Body of pancreas (tissue), 4 donors: ENCODE results near the gene QPCTL. TPM values are rescaled to one million over a fixed set of nuclear protein-coding genes. Genes with fewer than 3 reads are reported as not detected.

ENCODE experiments used
- ATAC-seq: fragments of 150-250 bp; one replicate; pipeline ENCODE4 v1.9.1; 2016
- DNase-seq, 4 donors: peaks; one replicate each; pipeline ENCODE4 v3.0.0-alpha.2; 2019
- H3K27ac ChIP-seq, 4 donors: fragments of 200-600 bp; sonication (generic); 1 replicate in 3 of 4; 2 replicates in 1 of 4; pipeline versions ENCODE4 v1.5.1 to v1.6.1; 2016 to 2019; ENCODE audit warnings: mild to moderate bottlenecking in 1 of 4, mixed read lengths in 1 of 4, moderate library complexity in 1 of 4
- H3K27me3 ChIP-seq, 2 donors: fragments of 200-600 bp; sonication (generic); one replicate each; pipeline ENCODE4 v1.6.0; 2016; ENCODE audit warnings: mild to moderate bottlenecking in 1 of 2
- H3K36me3 ChIP-seq, 2 donors: fragments of 200-600 bp; sonication (generic); replicated peaks in 1 of 2; 2 replicates each; pipeline ENCODE4 v1.5.1; 2016; ENCODE audit warnings: low read depth in 2 of 2; ENCODE audit not compliant: insufficient read depth in 1 of 2
- H3K4me1 ChIP-seq: fragments of 200-600 bp; sonication (generic); one replicate; pipeline ENCODE4 v1.6.0; 2016
- H3K4me3 ChIP-seq, 2 donors: fragments of 200-600 bp; sonication (generic); 1 replicate in 1 of 2; 2 replicates in 1 of 2; pipeline ENCODE4 v1.5.1; 2016 to 2019
- H3K9me3 ChIP-seq, 3 donors: fragments of 200-600 bp; sonication (generic); 1 replicate in 2 of 3; 2 replicates in 1 of 3; pipeline ENCODE4 v1.5.1; 2016
- CTCF ChIP-seq, 7 experiments: fragments of 450-650 bp in 4 of 7; fragments of 200-600 bp in 3 of 7; sonication (generic) in 3 of 7; IDR thresholded peaks; one replicate each; pipeline ENCODE4 v1.5.1; 2016 to 2019; ENCODE audit warnings: antibody characterized with exemption in 7 of 7
- POLR2A ChIP-seq, 3 donors: fragments of 450-650 bp; IDR thresholded peaks; one replicate each; pipeline ENCODE4 v1.6.1; 2016; ENCODE audit warnings: antibody characterized with exemption in 3 of 3, mild to moderate bottlenecking in 2 of 3
- WGBS, 2 donors: methylation state at CpG; one replicate each; pipeline ENCODE4 v1.1.5; 2017; 5-methylcytosine and 5-hydroxymethylcytosine counted together
- intact Hi-C: fragments of 100-400 bp; cut with DNase I; formaldehyde crosslinking; loops from one replicate; pipeline ENCODE4 v1.15.1; 2023
- total RNA-seq, 2 donors: library from RNA; depleted of rRNA; stranded (reverse); fragments of >200 nt; gene quantifications; one replicate each; pipeline ENCODE4 v1.1.0, GENCODE V29; 2016

Gene QPCTL
- total RNA-seq, 2 donors from 2014 or later, result 2.1 to 4.0 TPM

GRCh38 chr19:45687599-45687998 lies 4.9 kb upstream of the QPCTL start:
- no peak for TF ChIP-seq POLR2A (IDR thresholded peaks at IDR 0.05)
- TF ChIP-seq CTCF (IDR thresholded peaks at IDR 0.05), result no peak
- no peak for ATAC-seq
- DNase-seq, result no peak
- Histone ChIP-seq H3K9me3 (no peaks in the 10 kb centered on the region), H3K27me3 (no peaks in the 10 kb centered on the region), H3K4me1 (peaks cover 11% of the 10 kb centered on the region), H3K36me3 (peaks cover 8 to 20% of the 10 kb centered on the region in 2 donors), H3K27ac (no peak overlapping the region), H3K4me3 (no peak overlapping the region)
- WGBS, 2 donors, result 85 to 96% methylated on average over 8 to 9 of the region's 9 CpGs
- intact Hi-C loops, result no loop called here

- peaks cover 8 to 11% of the 10 kb centered on the region in 2 donors for H3K36me3 ChIP-seq
- DNase-seq (peak; percentile 94 to 95 (median 94)), ATAC-seq (peak; percentile 77)
- H3K27me3 ChIP-seq, result no peaks in the 10 kb centered on the region
- H3K9me3 ChIP-seq, result no peaks in the 10 kb centered on the region
- 0 to 1% methylated on average over 19 to 36 of the region's 36 CpGs for WGBS, 2 donors
- H3K4me3 ChIP-seq, result peak within 1 kb of the TSS; percentile 49 to 57
- TF ChIP-seq POLR2A (IDR thresholded peaks at IDR 0.05), result peak; percentile 38 to 93 (median 92)
- peak in 1 of 7 experiments; percentile 5 for TF ChIP-seq CTCF (IDR thresholded peaks at IDR 0.05)
- intact Hi-C loops, result no loop called here
- H3K27ac ChIP-seq, result peak within 1 kb of the TSS; percentile 78 to 93 (median 90)
- peaks cover 16% of the 10 kb centered on the region for H3K4me1 ChIP-seq
These were observed 815 bp upstream of the QPCTL start, which contains the start of gene SNRPD2 for GRCh38 chr19:45691516-45692186. TSS of gene SNRPD2 (minus strand) at chr19:45691953. CDS start at chr19:45691888, 65 bp downstream.

GRCh38 chr19:45693106-45693788 lies 781 bp downstream of the QPCTL start:
- peak overlapping the region; percentile 78 to 93 (median 90) for H3K27ac ChIP-seq
- intact Hi-C loops, result no loop called here

GRCh38 chr19:45701676-45702075 lies 9.2 kb downstream of the QPCTL start:
- Histone ChIP-seq H3K9me3 (no peaks in the 10 kb centered on the region), H3K27me3 (no peaks in the 10 kb centered on the region), H3K4me3 (no peak overlapping the region), H3K27ac (no peak overlapping the region), H3K36me3 (peaks cover 0 to 2% of the 10 kb centered on the region in 2 donors), H3K4me1 (no peaks in the 10 kb centered on the region)
- intact Hi-C loops, result no loop called here
- WGBS, 2 donors, result 67 to 85% methylated on average over 6 to 7 of the region's 7 CpGs
- DNase-seq (no peak), ATAC-seq (no peak)
- TF ChIP-seq CTCF (IDR thresholded peaks at IDR 0.05), result no peak
- TF ChIP-seq POLR2A (IDR thresholded peaks at IDR 0.05), result no peak

More at GRCh38 chr19:45693106-45693788, 781 bp downstream of the QPCTL start:
- Histone ChIP-seq H3K4me1 (peaks cover 16% of the 10 kb centered on the region), H3K36me3 (no peaks in the 10 kb centered on the region), H3K4me3 (peak overlapping the region; percentile 49 to 57), H3K27me3 (no peaks in the 10 kb centered on the region), H3K9me3 (no peaks in the 10 kb centered on the region)
- peak; percentile 82 to 86 (median 83) for DNase-seq
- TF ChIP-seq CTCF (IDR thresholded peaks at IDR 0.05), result peak; percentile 68 to 92 (median 79)
- TF ChIP-seq POLR2A (IDR thresholded peaks at IDR 0.05), result no peak
- ATAC-seq, result peak; percentile 11
- 0 to 1% methylated on average over 13 to 22 of the region's 22 CpGs for WGBS, 2 donors
